AG04449 (cell line): ENCODE results near the gene FOXN1.

Experiments used
- CTCF ChIA-PET: fragments of 350-600 bp; formaldehyde crosslinking; extraction: SDS; loops from one replicate; lab custom pipeline; 2021; ENCODE audit warnings: antibody characterized with exemption; lab: Yijun Ruan, JAX
- POLR2A ChIA-PET: fragments of 400-600, 350-600 bp; formaldehyde crosslinking; extraction: SDS; loops from one replicate; lab custom pipeline; 2020; ENCODE audit warnings: antibody characterized with exemption, inconsistent platforms; lab: Yijun Ruan, JAX
- DNase-seq: peaks from one replicate; pipeline ENCODE4 v3.0.0-alpha.2; 2010; ENCODE audit warnings: low read depth, low spot score
- H3K4me3 ChIP-seq: 2 replicates; pipeline ENCODE4 v1.5.1; 2011; ENCODE audit warnings: low read depth, mild to moderate bottlenecking, control low read depth, low read length
- CTCF ChIP-seq: IDR thresholded peaks from one replicate; pipeline ENCODE4 v1.5.1; 2011; ENCODE audit warnings: mild to moderate bottlenecking, moderate library complexity, low read length, control low read depth, inconsistent platforms; ENCODE audit not compliant: insufficient read depth; ENCODE audit errors: missing control alignments

FOXN1 gene

GRCh38 chr17:28523186-28523585 lies 17.0 kb downstream of the FOXN1 start:
- H3K4me3 ChIP-seq: no peak overlapping the region
- ChIA-PET POLR2A (no interaction called here), CTCF (no interaction called here)
- no peak for DNase-seq
- no peak for TF ChIP-seq CTCF

- ChIA-PET POLR2A (no interaction called here), CTCF (interaction anchor here (1.0 kb wide), 1 partner anchor 13 kb away, joined by 4 read pairs; no protein-coding TSS in a partner anchor)
- H3K4me3 ChIP-seq: no peak overlapping the region
- no peak for TF ChIP-seq CTCF
- no peak for DNase-seq
These were observed 17.7 kb downstream of the FOXN1 start for GRCh38 chr17:28523876-28524275.

- POLR2A ChIA-PET: no interaction called here
- TF ChIP-seq CTCF: no peak
- peak; percentile 38 for DNase-seq
- CTCF ChIA-PET: interaction anchor here (1.0 to 5.2 kb wide), 7 partner anchors 10 to 121 kb away, joined by 3 to 33 read pairs (median 4); partner anchors contain the start of gene BLTP2
- H3K4me3 ChIP-seq: no peak overlapping the region
These were observed 18.6 kb downstream of the FOXN1 start for GRCh38 chr17:28524476-28525424.

- ChIA-PET CTCF (interaction anchor here (0.8 to 5.2 kb wide), 6 partner anchors 9 to 119 kb away, joined by 3 to 33 read pairs (median 4); partner anchors contain the start of gene BLTP2), POLR2A (no interaction called here)
- TF ChIP-seq CTCF: no peak
- no peak for DNase-seq
- no peak overlapping the region for H3K4me3 ChIP-seq
These were observed 20.2 kb downstream of the FOXN1 start for GRCh38 chr17:28526381-28526780.

- TF ChIP-seq CTCF: no peak
- ChIA-PET CTCF (interaction anchor here (1.2 to 6.2 kb wide), 4 partner anchors 10 to 24 kb away, joined by 3 to 56 read pairs (median 26); no protein-coding TSS in a partner anchor), POLR2A (no interaction called here)
- no peak for DNase-seq
- no peak overlapping the region for H3K4me3 ChIP-seq
These were observed 21.1 kb downstream of the FOXN1 start for GRCh38 chr17:28527181-28527681.

- TF ChIP-seq CTCF: no peak
- no peak for DNase-seq
- POLR2A ChIA-PET: no interaction called here
- CTCF ChIA-PET: interaction anchor here (1.2 to 6.2 kb wide), 4 partner anchors 9 to 25 kb away, joined by 3 to 56 read pairs (median 26); no protein-coding TSS in a partner anchor
- no peak overlapping the region for H3K4me3 ChIP-seq
These were observed 21.7 kb downstream of the FOXN1 start for GRCh38 chr17:28527859-28528258.
